CD14-positive monocyte (primary cell): ENCODE results near the gene COMMD1. TPM values are rescaled to one million over a fixed set of nuclear protein-coding genes. Genes with fewer than 3 reads are reported as not detected.

Experiments
- DNase-seq, 3 donors: peaks; one replicate each; pipeline ENCODE4 v3.0.0-alpha.2; 2011 to 2022
- H2AFZ ChIP-seq: 2 replicates; pipeline ENCODE4 v1.6.0; 2012; ENCODE audit warnings: mild to moderate bottlenecking, low read depth, low read length, inconsistent platforms; ENCODE audit not compliant: insufficient read depth, poor library complexity, severe bottlenecking
- H3K27ac ChIP-seq, 2 donors: 1 replicate in 1 of 2; 2 replicates in 1 of 2; pipeline ENCODE4 v1.5.1; 2012 to 2013; ENCODE audit warnings: low read length in 2 of 2, control low read depth in 1 of 2, inconsistent platforms in 1 of 2, low read depth in 1 of 2, mild to moderate bottlenecking in 1 of 2
- H3K27me3 ChIP-seq, 2 donors: one replicate each; pipeline versions ENCODE4 v1.6.0 to v1.6.1; 2011 to 2013; ENCODE audit warnings: low read length in 2 of 2; ENCODE audit not compliant: control insufficient read depth in 2 of 2, insufficient read depth in 2 of 2
- H3K36me3 ChIP-seq, 2 donors: replicated peaks in 1 of 2; 1 replicate in 1 of 2; 2 replicates in 1 of 2; pipeline versions ENCODE4 v1.5.1 to v1.6.1; 2012 to 2013; ENCODE audit warnings: low read length in 2 of 2, control low read depth in 1 of 2, inconsistent platforms in 1 of 2, mild to moderate bottlenecking in 1 of 2; ENCODE audit not compliant: insufficient read depth in 2 of 2, control insufficient read depth in 1 of 2
- H3K4me1 ChIP-seq, 2 donors: 1 replicate in 1 of 2; 2 replicates in 1 of 2; pipeline versions ENCODE4 v1.5.1 to v1.6.1; 2012 to 2013; ENCODE audit warnings: low read length in 2 of 2, control low read depth in 1 of 2, inconsistent platforms in 1 of 2, mild to moderate bottlenecking in 1 of 2, moderate library complexity in 1 of 2; ENCODE audit not compliant: insufficient read depth in 2 of 2, control insufficient read depth in 1 of 2
- H3K4me2 ChIP-seq: replicated peaks from 2 replicates; pipeline ENCODE3; 2012; ENCODE audit warnings: low read length, moderate library complexity, mild to moderate bottlenecking; ENCODE audit not compliant: poor library complexity, severe bottlenecking; ENCODE audit errors: extremely low read depth
- H3K4me3 ChIP-seq, 3 experiments: fragments of 200-600 bp in 1 of 3; sonication (generic) in 1 of 3; replicated peaks in 1 of 3; 1 replicate in 2 of 3; 2 replicates in 1 of 3; pipeline ENCODE4 v1.5.1; 2011 to 2013; ENCODE audit warnings: low read length in 3 of 3, mild to moderate bottlenecking in 3 of 3, control low read depth in 2 of 3, low read depth in 2 of 3, inconsistent platforms in 1 of 3, moderate library complexity in 1 of 3
- H3K79me2 ChIP-seq: 2 replicates; pipeline ENCODE4 v1.6.0; 2012; ENCODE audit warnings: mild to moderate bottlenecking, control low read depth, inconsistent platforms, low read length, moderate library complexity; ENCODE audit not compliant: insufficient read depth
- H3K9ac ChIP-seq: 2 replicates; pipeline ENCODE4 v1.6.0; 2017; ENCODE audit warnings: low read length, mild to moderate bottlenecking; ENCODE audit not compliant: insufficient read depth, poor library complexity, severe bottlenecking
- H3K9me3 ChIP-seq, 2 donors: replicated peaks in 1 of 2; 1 replicate in 1 of 2; 2 replicates in 1 of 2; pipeline versions ENCODE4 v1.5.1 to v1.6.1; 2012 to 2013; ENCODE audit warnings: low read length in 2 of 2, control low read depth in 1 of 2; ENCODE audit not compliant: control insufficient read depth in 1 of 2, insufficient read depth in 1 of 2
- H4K20me1 ChIP-seq: 2 replicates; pipeline ENCODE4 v1.6.0; 2012; ENCODE audit warnings: mild to moderate bottlenecking, low read length, control low read depth, moderate library complexity; ENCODE audit not compliant: insufficient read depth
- H3K27ac Mint-ChIP-seq, 7 donors: one replicate each; pipeline ENCODE4 v1.8.0; 2020; ENCODE audit warnings: mild to moderate bottlenecking in 7 of 7, mixed read lengths in 7 of 7, moderate library complexity in 6 of 7, inconsistent platforms in 2 of 7
- H3K27me3 Mint-ChIP-seq, 3 donors: one replicate each; pipeline ENCODE4 v1.8.0; 2021 to 2022; ENCODE audit warnings: low read depth in 3 of 3, mild to moderate bottlenecking in 3 of 3, mixed read lengths in 3 of 3, moderate library complexity in 3 of 3, inconsistent platforms in 1 of 3
- H3K36me3 Mint-ChIP-seq, 2 donors: one replicate each; pipeline ENCODE4 v1.8.0; 2020; ENCODE audit warnings: mixed read lengths in 2 of 2, inconsistent platforms in 1 of 2, mild to moderate bottlenecking in 1 of 2
- H3K4me1 Mint-ChIP-seq: one replicate; pipeline ENCODE4 v1.8.0; 2020; ENCODE audit warnings: mild to moderate bottlenecking, mixed read lengths
- H3K4me3 Mint-ChIP-seq, 2 donors: one replicate each; pipeline ENCODE4 v1.8.0; 2020; ENCODE audit warnings: mild to moderate bottlenecking in 2 of 2, mixed read lengths in 2 of 2, moderate library complexity in 1 of 2
- H3K9me3 Mint-ChIP-seq, 7 donors: one replicate each; pipeline ENCODE4 v1.8.0; 2020 to 2022; ENCODE audit warnings: mixed read lengths in 7 of 7, mild to moderate bottlenecking in 6 of 7, moderate library complexity in 6 of 7, inconsistent platforms in 2 of 7
- CTCF ChIP-seq: fragments of 200-600 bp; IDR thresholded peaks from one replicate; pipeline ENCODE4 v1.8.0; 2022; ENCODE audit warnings: antibody characterized with exemption, mild to moderate bottlenecking
- WGBS: methylation state at CpG from one replicate; pipeline ENCODE4 v1.1.5; 2013; ENCODE audit warnings: missing lambda C conversion rate; ENCODE audit not compliant: insufficient coverage; 5-methylcytosine and 5-hydroxymethylcytosine counted together
- intact Hi-C, 2 donors: fragments of 100-400 bp; cut with micrococcal nuclease; formaldehyde crosslinking; loops; one replicate each; pipeline versions ENCODE4 v1.15.0 to v1.15.1; 2023
- polyA plus RNA-seq, 3 donors: library from polyadenylated mRNA; depleted of rRNA in 1 of 3; unstranded in 2 of 3; stranded (reverse) in 1 of 3; fragments of 300-500 nt in 2 of 3; fragments of >200 nt in 1 of 3; fragmentation: Illumina TruSeq in 2 of 3; gene quantifications; 1 replicate in 2 of 3; 2 replicates in 1 of 3; pipeline ENCODE4 v1.2.3, GENCODE V29; 2012 to 2021

Gene COMMD1
- polyA plus RNA-seq, 3 donors = 25.2 to 82.1 (median 70.7) TPM

GRCh38 chr2:61962095-61962984 is 56.9 kb downstream of the COMMD1 start:
- no peaks in the 10 kb centered on the region for H3K36me3 ChIP-seq
- H3K4me1 Mint-ChIP-seq = peaks cover 10% of the 10 kb centered on the region
- peaks cover 2 to 8% (median 2%) of the 10 kb centered on the region in 7 donors for H3K9me3 Mint-ChIP-seq
- no peak overlapping the region for H3K4me2 ChIP-seq
- H4K20me1 ChIP-seq = no peaks in the 10 kb centered on the region
- H3K27me3 ChIP-seq = no peaks in the 10 kb centered on the region
- H3K9me3 ChIP-seq = peaks cover 0 to 8% of the 10 kb centered on the region in 2 donors
- WGBS = no CpG with 5 or more reads among the region's 5 CpGs
- H3K4me3 ChIP-seq = no peak overlapping the region
- no peak overlapping the region for H3K27ac Mint-ChIP-seq
- no peaks in the 10 kb centered on the region for H3K79me2 ChIP-seq
- no peak overlapping the region for H3K9ac ChIP-seq
- no peaks in the 10 kb centered on the region for H3K27me3 Mint-ChIP-seq
- H3K4me3 Mint-ChIP-seq = no peak overlapping the region
- intact Hi-C loops = no loop called here
- H3K36me3 Mint-ChIP-seq = peaks cover 9 to 11% of the 10 kb centered on the region in 2 donors
- no peak overlapping the region for H2AFZ ChIP-seq
- no peak for TF ChIP-seq CTCF
- DNase-seq = no peak
- no peak overlapping the region for H3K27ac ChIP-seq
- peaks cover 0 to 2% of the 10 kb centered on the region in 2 donors for H3K4me1 ChIP-seq

GRCh38 chr2:61966087-61966727 is 60.7 kb downstream of the COMMD1 start:
- H3K27me3 Mint-ChIP-seq = peaks cover 0 to 1% (median under 1%) of the 10 kb centered on the region in 3 donors
- peaks cover 6% of the 10 kb centered on the region for H4K20me1 ChIP-seq
- H3K79me2 ChIP-seq = no peaks in the 10 kb centered on the region
- H3K27ac Mint-ChIP-seq = no peak overlapping the region
- intact Hi-C loops = no loop called here
- H3K4me1 ChIP-seq = no peaks in the 10 kb centered on the region
- no peaks in the 10 kb centered on the region for H3K27me3 ChIP-seq
- TF ChIP-seq CTCF = no peak
- no peak overlapping the region for H2AFZ ChIP-seq
- H3K9ac ChIP-seq = no peak overlapping the region
- H3K9me3 ChIP-seq = peaks cover 0 to 2% of the 10 kb centered on the region in 2 donors
- H3K36me3 Mint-ChIP-seq = peaks cover 1 to 7% of the 10 kb centered on the region in 2 donors
- no peaks in the 10 kb centered on the region for H3K4me1 Mint-ChIP-seq
- H3K4me2 ChIP-seq = no peak overlapping the region
- H3K4me3 ChIP-seq = no peak overlapping the region
- no peak overlapping the region for H3K27ac ChIP-seq
- DNase-seq = no peak
- WGBS = no CpG with 5 or more reads among the region's 2 CpGs
- H3K4me3 Mint-ChIP-seq = no peak overlapping the region
- peaks cover 0 to 3% (median 2%) of the 10 kb centered on the region in 7 donors for H3K9me3 Mint-ChIP-seq
- H3K36me3 ChIP-seq = no peaks in the 10 kb centered on the region
